Aorta (tissue), 5 donors: Measurements from ENCODE around the gene SOAT2. TPM values are rescaled to one million over a fixed set of nuclear protein-coding genes. Genes with fewer than 3 reads are reported as not detected.
A peak's percentile ranks its signal among the peaks of the same experiment; 100 is the strongest.
"Not testable (repeated sequence)": the region's sequence is repeated elsewhere in the genome, so short reads cannot be mapped to it uniquely, and the experiment has no call there.

ENCODE experiments used
- ATAC-seq: fragments of 200-7000 bp; cut with Tn5 transposase; one replicate; pipeline ENCODE4 v1.9.1; 2022; ENCODE audit warnings: moderate library complexity; ENCODE audit not compliant: low FRiP score
- DNase-seq, 2 donors: peaks; one replicate each; pipeline ENCODE4 v3.0.0-alpha.2; 2020
- H3K27ac ChIP-seq, 2 donors: one replicate each; pipeline ENCODE4 v1.5.1; 2013; ENCODE audit warnings: low read length in 2 of 2, mild to moderate bottlenecking in 2 of 2, moderate library complexity in 2 of 2, control low read depth in 1 of 2, inconsistent platforms in 1 of 2, low read depth in 1 of 2
- H3K27me3 ChIP-seq, 2 donors: one replicate each; pipeline ENCODE4 v1.6.1; 2013; ENCODE audit warnings: control low read depth in 1 of 2, low read length in 1 of 2, mild to moderate bottlenecking in 1 of 2, moderate library complexity in 1 of 2; ENCODE audit not compliant: insufficient read depth in 2 of 2, control insufficient read depth in 1 of 2
- H3K36me3 ChIP-seq, 2 donors: one replicate each; pipeline ENCODE4 v1.6.1; 2013; ENCODE audit warnings: control low read depth in 1 of 2, low read length in 1 of 2, mild to moderate bottlenecking in 1 of 2; ENCODE audit not compliant: insufficient read depth in 2 of 2, control insufficient read depth in 1 of 2
- H3K4me1 ChIP-seq, 2 donors: one replicate each; pipeline ENCODE4 v1.6.1; 2013; ENCODE audit warnings: low read length in 2 of 2, control low read depth in 1 of 2, mild to moderate bottlenecking in 1 of 2, moderate library complexity in 1 of 2; ENCODE audit not compliant: insufficient read depth in 2 of 2, control insufficient read depth in 1 of 2
- H3K4me3 ChIP-seq, 2 donors: one replicate each; pipeline ENCODE4 v1.5.1; 2013; ENCODE audit warnings: low read length in 2 of 2, control low read depth in 1 of 2, mild to moderate bottlenecking in 1 of 2
- H3K9me3 ChIP-seq: one replicate; pipeline ENCODE4 v1.6.1; 2013; ENCODE audit warnings: mild to moderate bottlenecking, low read length; ENCODE audit not compliant: control insufficient read depth
- WGBS, 2 donors: extraction: QIAGEN DNeasy Blood & Tissue Kit; methylation state at CpG; one replicate each; pipeline ENCODE4 v1.1.7; 2013; 5-methylcytosine and 5-hydroxymethylcytosine counted together
- intact Hi-C, 2 donors: fragments of 100-400 bp; cut with DNase I; formaldehyde crosslinking; loops; one replicate each; pipeline versions ENCODE4 v1.14.2 to v1.15.0; 2022
- polyA plus RNA-seq, 2 donors: library from polyadenylated mRNA; stranded (reverse); fragments of 200-250 nt; gene quantifications; one replicate each; pipeline ENCODE4 v1.2.3, GENCODE V29; 2013
- total RNA-seq, 2 donors: library from RNA; stranded (reverse); fragmentation: NEBNext Ultra II Directional; extraction: Animal tissue kit (Norgen Biotek cat#: 25700); gene quantifications; one replicate each; pipeline ENCODE4 v1.2.1, GENCODE V29; 2021
- donor health status: healthy with polysubstance abuse.
- donor health status: Bipolar disorder and iron deficiency.
- donor health status: DM: no; HTN: no; CAD: no.
- donor health status: DM: no; HTN: no; CAD: no.
- donor health status: DM: yes; HTN: yes; CAD: no.

SOAT2 gene
- total and polyA plus RNA-seq, 4 donors: 0.63 to 3.4 (median 1.4) TPM

- WGBS, 2 donors: 81 to 85% methylated on average over 6 of the region's 6 CpGs
- Histone ChIP-seq H3K4me3 (no peak overlapping the region), H3K36me3 (no peaks in the 10 kb centered on the region), H3K27ac (no peak overlapping the region), H3K4me1 (no peaks in the 10 kb centered on the region), H3K9me3 (no peaks in the 10 kb centered on the region), H3K27me3 (no peaks in the 10 kb centered on the region)
- intact Hi-C loops: no loop called here
- DNase-seq: no peak
- no peak for ATAC-seq
Measured at GRCh38 chr12:53091756-53092155, 11.5 kb upstream of the SOAT2 start.

DNA sequence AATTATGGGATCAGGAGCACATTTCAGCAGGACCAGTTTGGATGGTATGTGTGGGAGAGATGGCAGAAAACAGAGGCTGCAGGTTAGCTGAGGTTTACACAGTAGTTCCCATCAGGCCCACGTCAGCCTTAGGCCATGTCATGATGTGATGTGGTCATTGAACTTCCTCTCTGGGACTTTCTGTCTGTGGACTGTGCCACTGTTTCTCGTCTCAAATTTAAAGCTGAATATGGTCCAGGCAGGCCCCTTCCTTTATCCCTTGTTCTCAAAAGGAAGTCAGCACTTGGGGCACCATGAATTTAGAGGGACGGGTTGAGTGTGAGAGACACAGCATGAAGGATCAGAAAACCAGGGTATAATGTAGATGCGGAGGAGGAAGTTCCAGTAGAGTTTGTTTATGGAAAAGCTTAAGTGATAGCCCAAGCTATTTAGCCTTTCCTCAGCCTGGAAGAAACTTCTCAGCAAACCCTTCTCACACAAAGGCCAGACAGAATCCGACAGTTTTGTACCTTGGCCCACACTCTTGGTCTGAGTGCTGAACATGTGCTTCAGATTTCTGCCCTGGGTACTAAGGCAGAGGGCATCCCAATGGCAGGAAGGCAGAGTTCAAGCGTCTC is 9.4 kb upstream of the SOAT2 start:
- no peaks in the 10 kb centered on the region for H3K27me3 ChIP-seq
- 75 to 76% methylated on average over 6 of the region's 6 CpGs for WGBS, 2 donors
- ATAC-seq: no peak
- intact Hi-C loops: no loop called here
- H3K4me3 ChIP-seq: no peak overlapping the region
- peak in 1 of 2 donors; percentile 26 for DNase-seq
- H3K27ac ChIP-seq: no peak overlapping the region
- no peaks in the 10 kb centered on the region for H3K36me3 ChIP-seq
- no peaks in the 10 kb centered on the region for H3K4me1 ChIP-seq
- H3K9me3 ChIP-seq: no peaks in the 10 kb centered on the region

DNA sequence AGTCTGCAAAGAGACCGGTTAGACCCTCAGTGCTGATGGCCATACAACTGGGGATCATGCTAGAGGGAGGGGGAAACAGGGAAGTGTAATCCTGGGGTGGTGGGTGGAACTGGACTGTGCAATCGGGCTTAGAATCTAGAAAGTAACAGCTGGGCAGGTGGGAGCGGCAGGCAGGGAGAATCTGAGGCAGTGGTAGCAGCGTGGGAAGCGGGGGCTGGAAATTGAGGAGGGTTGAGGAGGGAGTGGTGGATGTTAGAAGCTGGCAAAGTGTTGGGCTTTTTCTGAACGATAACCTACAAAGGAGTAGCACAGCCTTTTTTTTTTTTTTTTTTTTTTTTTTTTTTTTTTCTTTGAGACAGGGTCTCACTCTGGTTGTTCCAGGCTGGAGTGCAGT is 8.9 kb upstream of the SOAT2 start:
- Histone ChIP-seq H3K4me3 (no peak overlapping the region), H3K9me3 (no peaks in the 10 kb centered on the region), H3K27ac (no peak overlapping the region), H3K4me1 (no peaks in the 10 kb centered on the region), H3K36me3 (no peaks in the 10 kb centered on the region), H3K27me3 (no peaks in the 10 kb centered on the region)
- intact Hi-C loops: no loop called here
- DNase-seq (peak in 1 of 2 donors; percentile 45), ATAC-seq (no peak)
- WGBS, 2 donors: 81 to 83% methylated on average over 6 of the region's 6 CpGs

DNA sequence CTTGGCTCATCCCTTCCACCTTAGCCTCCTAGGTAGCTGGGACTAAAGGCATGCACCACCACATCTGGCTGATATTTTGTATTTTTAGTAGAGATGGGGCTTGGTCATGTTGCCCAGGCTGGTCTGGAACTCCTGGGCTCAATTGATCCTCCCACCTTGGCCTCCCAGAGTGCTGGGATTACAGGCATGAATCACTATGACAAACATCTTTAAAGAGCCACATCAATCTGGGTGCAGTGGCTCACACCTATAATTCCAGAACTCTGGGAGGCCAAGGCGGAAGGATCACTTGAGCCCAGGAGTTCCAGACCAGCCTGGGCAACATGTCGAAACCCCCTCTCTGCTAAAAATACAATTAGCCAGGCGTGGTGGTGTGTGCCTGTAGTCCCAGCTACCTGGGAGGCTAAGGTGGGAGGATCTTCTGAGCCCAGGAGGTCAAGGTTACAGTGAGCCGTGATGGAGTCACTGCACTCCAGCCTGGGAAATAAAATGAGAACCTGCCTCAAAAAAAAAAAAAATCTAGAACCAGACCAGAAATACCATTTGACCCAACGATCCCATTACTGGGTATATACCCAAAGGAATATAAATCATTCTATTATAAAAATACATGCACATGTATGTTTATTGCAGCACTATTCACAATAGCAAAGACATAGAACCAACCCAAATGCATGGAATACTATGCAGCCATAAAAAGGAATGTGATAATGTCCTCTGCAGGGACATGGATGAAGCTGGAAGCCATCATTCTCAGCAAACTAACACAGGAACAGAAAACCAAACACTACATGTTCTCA is 8.3 kb upstream of the SOAT2 start:
- H3K27ac ChIP-seq, H3K27me3 ChIP-seq, H3K4me3 ChIP-seq, ATAC-seq, H3K9me3 ChIP-seq, H3K36me3 ChIP-seq, intact Hi-C loops, H3K4me1 ChIP-seq: not testable (repeated sequence)
- DNase-seq: peak in 1 of 2 donors; percentile 9
- 92% methylated on average over 5 of the region's 5 CpGs for WGBS, 2 donors

- not testable (repeated sequence) for H3K4me3 ChIP-seq
Measured at GRCh38 chr12:53095596-53095895, 7.7 kb upstream of the SOAT2 start.

GRCh38 chr12:53096089-53096741 is 7.1 kb upstream of the SOAT2 start:
- peak; percentile 78 for ATAC-seq
- intact Hi-C loops: loop anchor here in 1 of 2 donors (2.0 kb wide), 1 partner anchor 29 kb away; no protein-coding TSS in a partner anchor
- no peaks in the 10 kb centered on the region for H3K9me3 ChIP-seq
- no peaks in the 10 kb centered on the region for H3K27me3 ChIP-seq
- peak overlapping the region in 1 of 2 donors; percentile 87 for H3K4me3 ChIP-seq
- no peaks in the 10 kb centered on the region for H3K36me3 ChIP-seq
- DNase-seq: peak; percentile 89 to 92
- no peaks in the 10 kb centered on the region for H3K4me1 ChIP-seq
- H3K27ac ChIP-seq: peak overlapping the region; percentile 60 to 97
- 48 to 51% methylated on average over 11 of the region's 11 CpGs for WGBS, 2 donors

More at GRCh38 chr12:53095596-53095895, 7.7 kb upstream of the SOAT2 start:
- ATAC-seq, intact Hi-C loops, H3K27me3 ChIP-seq, H3K36me3 ChIP-seq, H3K4me1 ChIP-seq, H3K9me3 ChIP-seq, H3K27ac ChIP-seq: not testable (repeated sequence)
- 99 to 100% methylated on average over 3 of the region's 3 CpGs for WGBS, 2 donors
- peak in 1 of 2 donors; percentile 50 for DNase-seq

DNA sequence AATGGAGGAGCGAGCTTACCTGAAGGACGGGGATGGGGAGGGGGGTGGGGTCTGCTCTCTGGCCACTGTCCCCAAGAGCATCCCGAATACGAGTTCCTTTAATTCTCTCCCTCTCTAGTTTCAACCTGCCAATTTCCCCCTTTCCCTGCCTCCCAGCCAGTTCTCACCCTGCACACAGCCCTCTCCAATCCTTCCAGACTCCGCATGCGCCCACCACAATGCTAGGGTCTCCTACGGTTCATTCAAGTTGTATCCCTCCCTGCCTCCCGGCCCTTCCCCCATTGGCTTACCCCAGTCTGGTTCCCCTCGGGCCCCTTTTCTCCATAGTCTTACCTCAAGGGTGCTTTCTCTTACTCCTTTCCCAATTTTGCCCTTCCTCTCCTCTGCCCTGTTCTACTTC is 6.5 kb upstream of the SOAT2 start:
- 28 to 34% methylated on average over 9 of the region's 9 CpGs for WGBS, 2 donors
- Histone ChIP-seq H3K4me1 (no peaks in the 10 kb centered on the region), H3K36me3 (no peaks in the 10 kb centered on the region), H3K4me3 (peak overlapping the region; percentile 55 to 87), H3K27ac (peak overlapping the region; percentile 60 to 97), H3K9me3 (no peaks in the 10 kb centered on the region), H3K27me3 (no peaks in the 10 kb centered on the region)
- intact Hi-C loops: loop anchor here in 1 of 2 donors (2.0 kb wide), 1 partner anchor 30 kb away; no protein-coding TSS in a partner anchor
- DNase-seq: peak in 1 of 2 donors; percentile 74
- no peak for ATAC-seq

- intact Hi-C loops: loop anchor here in 1 of 2 donors (2.0 kb wide), 1 partner anchor 30 kb away; no protein-coding TSS in a partner anchor
- peak in 1 of 2 donors; percentile 81 for DNase-seq
- WGBS, 2 donors: 0 to 1% methylated on average over 9 of the region's 9 CpGs
- no peaks in the 10 kb centered on the region for H3K36me3 ChIP-seq
- H3K27me3 ChIP-seq: no peaks in the 10 kb centered on the region
- no peaks in the 10 kb centered on the region for H3K9me3 ChIP-seq
- no peaks in the 10 kb centered on the region for H3K4me1 ChIP-seq
- peak overlapping the region; percentile 55 to 87 for H3K4me3 ChIP-seq
- peak overlapping the region; percentile 60 to 97 for H3K27ac ChIP-seq
- ATAC-seq: peak; percentile 58
Measured at GRCh38 chr12:53097207-53097563, 6.1 kb upstream of the SOAT2 start.
